ENCODE data around the gene RNF217.
"Not testable (repeated sequence)": the region's sequence is repeated elsewhere in the genome, so short reads cannot be mapped to it uniquely, and the experiment has no call there.

Gene RNF217

GRCh38 chr6:124963416-124963785, 1.2 kb downstream of the RNF217 start:
- no peak for DNase-seq

- DNase-seq, result no peak
Measured at GRCh38 chr6:124963831-124964763, 1.9 kb downstream of the RNF217 start.

GRCh38 chr6:124964764-124965105, 2.5 kb downstream of the RNF217 start:
- DNase-seq, result no peak

- not testable (repeated sequence) for DNase-seq
Measured at GRCh38 chr6:124965424-124965850, 3.2 kb downstream of the RNF217 start.

- no peak for DNase-seq
Measured at GRCh38 chr6:124967444-124967843, 5.2 kb downstream of the RNF217 start.

GRCh38 chr6:124968401-124968800, 6.2 kb downstream of the RNF217 start:
- no peak for DNase-seq

- DNase-seq, result no peak
Measured at GRCh38 chr6:124970243-124970642, 8.0 kb downstream of the RNF217 start.

GRCh38 chr6:124970763-124971162, 8.5 kb downstream of the RNF217 start:
- no peak for DNase-seq

- DNase-seq, result no peak
Measured at GRCh38 chr6:124973780-124974179, 11.5 kb downstream of the RNF217 start.

- DNase-seq, result peak; percentile 61
Measured at GRCh38 chr6:124974771-124975377, 12.6 kb downstream of the RNF217 start.

GRCh38 chr6:124977067-124977908, 15.1 kb downstream of the RNF217 start:
- DNase-seq, result no peak

GRCh38 chr6:124978451-124979293, 16.4 kb downstream of the RNF217 start:
- DNase-seq, result no peak

GRCh38 chr6:124979294-124979678, 17.0 kb downstream of the RNF217 start:
- no peak for DNase-seq

GRCh38 chr6:124982669-124983068, 20.4 kb downstream of the RNF217 start:
- DNase-seq, result no peak

- DNase-seq, result no peak
Measured at GRCh38 chr6:124983383-124984083, 21.3 kb downstream of the RNF217 start.

GRCh38 chr6:124984668-124985338, 22.6 kb downstream of the RNF217 start:
- no peak for DNase-seq

GRCh38 chr6:124986164-124986563, 23.9 kb downstream of the RNF217 start:
- no peak for DNase-seq

GRCh38 chr6:124987291-124987690, 25.1 kb downstream of the RNF217 start:
- no peak for DNase-seq

GRCh38 chr6:124987999-124988591, 25.9 kb downstream of the RNF217 start:
- no peak for DNase-seq

GRCh38 chr6:124989136-124989983, 27.1 kb downstream of the RNF217 start:
- DNase-seq, result no peak

All from COR-L47 (cell line).